ENCODE data around the gene TEX48. TPM values are rescaled to one million over a fixed set of nuclear protein-coding genes. Genes with fewer than 3 reads are reported as not detected.

The TEX48 gene, protein sequence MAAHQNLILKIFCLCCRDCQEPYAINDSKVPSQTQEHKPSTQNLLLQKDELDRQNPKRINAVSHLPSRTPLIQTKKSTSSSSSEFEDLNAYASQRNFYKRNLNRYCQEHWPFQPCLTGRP
- total RNA-seq (2014; rRNA removed; shearing (Covaris generic)), result not detected in 2 replicates
- not detected in 2 replicates for polyA plus RNA-seq (2016; fragmentation: Nextera tagmentation; extraction: Ambion mirVana)
- long read RNA-seq, result 0 reads

DNA sequence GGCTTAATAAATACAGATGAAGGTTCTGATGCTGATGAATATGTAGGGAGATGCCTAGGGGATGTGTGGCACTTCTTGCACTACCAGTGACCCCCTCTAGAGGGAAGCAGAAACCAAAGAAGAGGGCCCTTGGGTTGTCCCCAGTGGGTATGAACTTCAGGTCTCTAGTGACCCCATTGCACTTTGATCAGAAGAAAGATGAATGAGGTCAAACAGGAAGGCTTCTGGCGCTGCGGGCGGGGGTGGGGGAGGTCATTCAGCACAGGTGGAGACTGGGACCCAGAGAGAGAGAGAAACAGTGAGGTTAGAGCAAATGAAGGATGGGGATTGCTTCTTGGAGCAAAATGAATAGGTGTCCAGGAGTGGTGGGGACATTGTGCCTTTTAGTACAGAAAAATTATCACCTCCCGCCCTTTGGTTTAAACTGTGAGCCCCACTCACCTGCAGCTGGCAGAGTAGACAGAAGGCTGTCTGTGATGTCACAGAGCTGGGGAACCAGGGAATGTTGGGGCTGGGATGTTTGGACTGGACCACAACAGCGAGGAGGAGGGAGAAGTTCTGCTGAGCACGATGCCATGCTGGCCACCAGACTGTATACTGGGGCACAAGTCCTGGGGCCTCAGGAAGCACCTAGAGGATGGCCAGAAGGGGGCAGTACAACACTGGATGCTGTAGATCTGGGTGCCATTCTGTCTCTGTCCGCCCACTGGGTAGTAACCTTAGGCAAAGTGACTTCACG, at the start of gene TEX48:
TEX48 (minus strand) TSS at position 599 of the 739 bp plus-strand sequence. CDS start 10,469 bp downstream, outside the sequence.
- Mint-ChIP-seq H3K36me3 (ENCODE audit: low read depth) (no peaks in the 10 kb centered on the region), H3K27me3 (ENCODE audit: insufficient read depth, low read depth, poor library complexity) (no peaks in the 10 kb centered on the region), H3K4me1 (no peaks in the 10 kb centered on the region), H3K27ac (no peak within 1 kb of the TSS), H3K9me3 (no peaks in the 10 kb centered on the region), H3K4me3 (no peak within 1 kb of the TSS)
- Histone ChIP-seq H3K79me2 (replicated peaks; ENCODE audit: insufficient read depth) (no peaks in the 10 kb centered on the region), H4K20me1 (replicated peaks; ENCODE audit: insufficient read depth) (no peaks in the 10 kb centered on the region), H3F3A (replicated peaks; ENCODE audit: low read depth) (no peaks in the 10 kb centered on the region), H2AFZ (0 out of 2 replicates have a peak within 1 kb of the TSS, but pooled peaks have one; percentile 24), H3K4me3 (no peak within 1 kb of the TSS), H3K9me2 (ENCODE audit: insufficient read depth) (no peaks in the 10 kb centered on the region), H3K27me3 (ENCODE audit: insufficient read depth) (no peaks in the 10 kb centered on the region), H3K27ac (ENCODE audit: low read depth) (no peak within 1 kb of the TSS), H3K36me3 (ENCODE audit: insufficient read depth) (no peaks in the 10 kb centered on the region), H3K4me1 (ENCODE audit: insufficient read depth) (no peaks in the 10 kb centered on the region), H3K4me2 (no peak within 1 kb of the TSS)
- ATAC-seq (peak; percentile 98), DNase-seq (ENCODE audit: low spot score) (peak; percentile 91)
- TF ChIP-seq STAT1 (IDR thresholded peaks at IDR 0.05; ENCODE audit: unreplicated experiment) (no peak), EZH2 (IDR thresholded peaks at IDR 0.05; ENCODE audit: low read depth, unreplicated experiment) (no peak), NANOG (IDR thresholded peaks at IDR 0.05; ENCODE audit: borderline replicate concordance) (no peak), ZNF114 (CRISPR knock-in tag; IDR thresholded peaks at IDR 0.05) (peak; percentile 27; the same call in 1 of the 2 replicates), JUNB (IDR thresholded peaks at IDR 0.05; ENCODE audit: unreplicated experiment) (no peak)
- TF ChIP-seq, protein P1, sequence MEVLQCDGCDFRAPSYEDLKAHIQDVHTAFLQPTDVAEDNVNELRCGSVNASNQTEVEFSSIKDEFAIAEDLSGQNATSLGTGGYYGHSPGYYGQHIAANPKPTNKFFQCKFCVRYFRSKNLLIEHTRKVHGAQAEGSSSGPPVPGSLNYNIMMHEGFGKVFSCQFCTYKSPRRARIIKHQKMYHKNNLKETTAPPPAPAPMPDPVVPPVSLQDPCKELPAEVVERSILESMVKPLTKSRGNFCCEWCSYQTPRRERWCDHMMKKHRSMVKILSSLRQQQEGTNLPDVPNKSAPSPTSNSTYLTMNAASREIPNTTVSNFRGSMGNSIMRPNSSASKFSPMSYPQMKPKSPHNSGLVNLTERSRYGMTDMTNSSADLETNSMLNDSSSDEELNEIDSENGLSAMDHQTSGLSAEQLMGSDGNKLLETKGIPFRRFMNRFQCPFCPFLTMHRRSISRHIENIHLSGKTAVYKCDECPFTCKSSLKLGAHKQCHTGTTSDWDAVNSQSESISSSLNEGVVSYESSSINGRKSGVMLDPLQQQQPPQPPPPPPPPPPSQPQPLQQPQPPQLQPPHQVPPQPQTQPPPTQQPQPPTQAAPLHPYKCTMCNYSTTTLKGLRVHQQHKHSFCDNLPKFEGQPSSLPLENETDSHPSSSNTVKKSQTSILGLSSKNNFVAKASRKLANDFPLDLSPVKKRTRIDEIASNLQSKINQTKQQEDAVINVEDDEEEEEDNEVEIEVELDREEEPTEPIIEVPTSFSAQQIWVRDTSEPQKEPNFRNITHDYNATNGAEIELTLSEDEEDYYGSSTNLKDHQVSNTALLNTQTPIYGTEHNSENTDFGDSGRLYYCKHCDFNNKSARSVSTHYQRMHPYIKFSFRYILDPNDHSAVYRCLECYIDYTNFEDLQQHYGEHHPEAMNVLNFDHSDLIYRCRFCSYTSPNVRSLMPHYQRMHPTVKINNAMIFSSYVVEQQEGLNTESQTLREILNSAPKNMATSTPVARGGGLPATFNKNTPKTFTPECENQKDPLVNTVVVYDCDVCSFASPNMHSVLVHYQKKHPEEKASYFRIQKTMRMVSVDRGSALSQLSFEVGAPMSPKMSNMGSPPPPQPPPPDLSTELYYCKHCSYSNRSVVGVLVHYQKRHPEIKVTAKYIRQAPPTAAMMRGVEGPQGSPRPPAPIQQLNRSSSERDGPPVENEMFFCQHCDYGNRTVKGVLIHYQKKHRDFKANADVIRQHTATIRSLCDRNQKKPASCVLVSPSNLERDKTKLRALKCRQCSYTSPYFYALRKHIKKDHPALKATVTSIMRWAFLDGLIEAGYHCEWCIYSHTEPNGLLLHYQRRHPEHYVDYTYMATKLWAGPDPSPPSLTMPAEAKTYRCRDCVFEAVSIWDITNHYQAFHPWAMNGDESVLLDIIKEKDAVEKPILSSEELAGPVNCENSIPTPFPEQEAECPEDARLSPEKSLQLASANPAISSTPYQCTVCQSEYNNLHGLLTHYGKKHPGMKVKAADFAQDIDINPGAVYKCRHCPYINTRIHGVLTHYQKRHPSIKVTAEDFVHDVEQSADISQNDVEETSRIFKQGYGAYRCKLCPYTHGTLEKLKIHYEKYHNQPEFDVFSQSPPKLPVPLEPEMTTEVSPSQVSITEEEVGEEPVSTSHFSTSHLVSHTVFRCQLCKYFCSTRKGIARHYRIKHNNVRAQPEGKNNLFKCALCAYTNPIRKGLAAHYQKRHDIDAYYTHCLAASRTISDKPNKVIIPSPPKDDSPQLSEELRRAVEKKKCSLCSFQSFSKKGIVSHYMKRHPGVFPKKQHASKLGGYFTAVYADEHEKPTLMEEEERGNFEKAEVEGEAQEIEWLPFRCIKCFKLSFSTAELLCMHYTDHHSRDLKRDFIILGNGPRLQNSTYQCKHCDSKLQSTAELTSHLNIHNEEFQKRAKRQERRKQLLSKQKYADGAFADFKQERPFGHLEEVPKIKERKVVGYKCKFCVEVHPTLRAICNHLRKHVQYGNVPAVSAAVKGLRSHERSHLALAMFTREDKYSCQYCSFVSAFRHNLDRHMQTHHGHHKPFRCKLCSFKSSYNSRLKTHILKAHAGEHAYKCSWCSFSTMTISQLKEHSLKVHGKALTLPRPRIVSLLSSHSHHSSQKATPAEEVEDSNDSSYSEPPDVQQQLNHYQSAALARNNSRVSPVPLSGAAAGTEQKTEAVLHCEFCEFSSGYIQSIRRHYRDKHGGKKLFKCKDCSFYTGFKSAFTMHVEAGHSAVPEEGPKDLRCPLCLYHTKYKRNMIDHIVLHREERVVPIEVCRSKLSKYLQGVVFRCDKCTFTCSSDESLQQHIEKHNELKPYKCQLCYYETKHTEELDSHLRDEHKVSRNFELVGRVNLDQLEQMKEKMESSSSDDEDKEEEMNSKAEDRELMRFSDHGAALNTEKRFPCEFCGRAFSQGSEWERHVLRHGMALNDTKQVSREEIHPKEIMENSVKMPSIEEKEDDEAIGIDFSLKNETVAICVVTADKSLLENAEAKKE (CRISPR knock-in tag; IDR thresholded peaks at IDR 0.05), result peak; percentile 77
- TF ChIP-seq, protein P2, sequence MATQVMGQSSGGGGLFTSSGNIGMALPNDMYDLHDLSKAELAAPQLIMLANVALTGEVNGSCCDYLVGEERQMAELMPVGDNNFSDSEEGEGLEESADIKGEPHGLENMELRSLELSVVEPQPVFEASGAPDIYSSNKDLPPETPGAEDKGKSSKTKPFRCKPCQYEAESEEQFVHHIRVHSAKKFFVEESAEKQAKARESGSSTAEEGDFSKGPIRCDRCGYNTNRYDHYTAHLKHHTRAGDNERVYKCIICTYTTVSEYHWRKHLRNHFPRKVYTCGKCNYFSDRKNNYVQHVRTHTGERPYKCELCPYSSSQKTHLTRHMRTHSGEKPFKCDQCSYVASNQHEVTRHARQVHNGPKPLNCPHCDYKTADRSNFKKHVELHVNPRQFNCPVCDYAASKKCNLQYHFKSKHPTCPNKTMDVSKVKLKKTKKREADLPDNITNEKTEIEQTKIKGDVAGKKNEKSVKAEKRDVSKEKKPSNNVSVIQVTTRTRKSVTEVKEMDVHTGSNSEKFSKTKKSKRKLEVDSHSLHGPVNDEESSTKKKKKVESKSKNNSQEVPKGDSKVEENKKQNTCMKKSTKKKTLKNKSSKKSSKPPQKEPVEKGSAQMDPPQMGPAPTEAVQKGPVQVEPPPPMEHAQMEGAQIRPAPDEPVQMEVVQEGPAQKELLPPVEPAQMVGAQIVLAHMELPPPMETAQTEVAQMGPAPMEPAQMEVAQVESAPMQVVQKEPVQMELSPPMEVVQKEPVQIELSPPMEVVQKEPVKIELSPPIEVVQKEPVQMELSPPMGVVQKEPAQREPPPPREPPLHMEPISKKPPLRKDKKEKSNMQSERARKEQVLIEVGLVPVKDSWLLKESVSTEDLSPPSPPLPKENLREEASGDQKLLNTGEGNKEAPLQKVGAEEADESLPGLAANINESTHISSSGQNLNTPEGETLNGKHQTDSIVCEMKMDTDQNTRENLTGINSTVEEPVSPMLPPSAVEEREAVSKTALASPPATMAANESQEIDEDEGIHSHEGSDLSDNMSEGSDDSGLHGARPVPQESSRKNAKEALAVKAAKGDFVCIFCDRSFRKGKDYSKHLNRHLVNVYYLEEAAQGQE (IDR thresholded peaks at IDR 0.05; ENCODE audit: unreplicated experiment), result no peak
- TF ChIP-seq, protein P3, sequence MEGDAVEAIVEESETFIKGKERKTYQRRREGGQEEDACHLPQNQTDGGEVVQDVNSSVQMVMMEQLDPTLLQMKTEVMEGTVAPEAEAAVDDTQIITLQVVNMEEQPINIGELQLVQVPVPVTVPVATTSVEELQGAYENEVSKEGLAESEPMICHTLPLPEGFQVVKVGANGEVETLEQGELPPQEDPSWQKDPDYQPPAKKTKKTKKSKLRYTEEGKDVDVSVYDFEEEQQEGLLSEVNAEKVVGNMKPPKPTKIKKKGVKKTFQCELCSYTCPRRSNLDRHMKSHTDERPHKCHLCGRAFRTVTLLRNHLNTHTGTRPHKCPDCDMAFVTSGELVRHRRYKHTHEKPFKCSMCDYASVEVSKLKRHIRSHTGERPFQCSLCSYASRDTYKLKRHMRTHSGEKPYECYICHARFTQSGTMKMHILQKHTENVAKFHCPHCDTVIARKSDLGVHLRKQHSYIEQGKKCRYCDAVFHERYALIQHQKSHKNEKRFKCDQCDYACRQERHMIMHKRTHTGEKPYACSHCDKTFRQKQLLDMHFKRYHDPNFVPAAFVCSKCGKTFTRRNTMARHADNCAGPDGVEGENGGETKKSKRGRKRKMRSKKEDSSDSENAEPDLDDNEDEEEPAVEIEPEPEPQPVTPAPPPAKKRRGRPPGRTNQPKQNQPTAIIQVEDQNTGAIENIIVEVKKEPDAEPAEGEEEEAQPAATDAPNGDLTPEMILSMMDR (conservative IDR thresholded peaks at IDR 0.05; ENCODE audit: low read depth in 2 of 2), result peak; percentile 80 to 91
